ENCODE data around the gene GTPBP6. TPM values are rescaled to one million over a fixed set of nuclear protein-coding genes. Genes with fewer than 3 reads are reported as not detected.
"Not testable (repeated sequence)": the region's sequence is repeated elsewhere in the genome, so short reads cannot be mapped to it uniquely, and the experiment has no call there.

The GTPBP6 gene
- total RNA-seq, 1 donor from 2014 or later = 51.4 TPM

DNA sequence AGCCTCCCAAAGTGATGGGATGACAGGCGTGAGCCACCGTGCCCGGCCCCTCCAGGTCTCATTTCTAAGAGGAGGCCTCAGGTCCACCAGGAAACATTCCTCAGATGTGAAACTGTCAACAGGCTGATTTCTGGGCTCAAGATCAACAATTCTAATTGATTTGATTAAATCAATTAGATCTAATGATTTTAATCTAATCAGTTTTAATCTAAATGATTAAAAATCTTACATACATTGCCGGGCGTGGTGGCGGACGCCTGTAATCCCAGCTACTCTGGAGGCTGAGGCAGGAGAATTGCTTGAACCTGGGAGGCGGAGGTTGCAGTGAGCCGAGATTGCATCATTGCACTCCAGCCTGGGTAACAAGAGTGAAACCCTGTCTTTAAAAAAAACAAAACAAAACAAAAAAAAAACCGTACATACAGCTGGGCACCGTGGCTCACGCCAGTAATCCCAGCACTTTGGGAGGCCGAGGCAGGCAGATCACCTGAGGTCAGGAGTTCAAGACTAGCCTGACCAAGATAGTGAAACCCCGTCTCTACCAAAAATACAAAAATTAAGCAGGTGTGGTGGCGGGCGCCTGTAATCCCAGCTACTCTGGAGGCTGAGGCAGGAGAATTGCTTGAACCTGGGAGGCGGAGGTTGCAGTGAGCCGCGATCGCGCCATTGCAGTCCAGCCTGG lies 36.5 kb downstream of the GTPBP6 start:
- ATAC-seq; DNase-seq (ENCODE audit: missing footprints); intact Hi-C loops (cut with DNase I): not testable (repeated sequence)

DNA sequence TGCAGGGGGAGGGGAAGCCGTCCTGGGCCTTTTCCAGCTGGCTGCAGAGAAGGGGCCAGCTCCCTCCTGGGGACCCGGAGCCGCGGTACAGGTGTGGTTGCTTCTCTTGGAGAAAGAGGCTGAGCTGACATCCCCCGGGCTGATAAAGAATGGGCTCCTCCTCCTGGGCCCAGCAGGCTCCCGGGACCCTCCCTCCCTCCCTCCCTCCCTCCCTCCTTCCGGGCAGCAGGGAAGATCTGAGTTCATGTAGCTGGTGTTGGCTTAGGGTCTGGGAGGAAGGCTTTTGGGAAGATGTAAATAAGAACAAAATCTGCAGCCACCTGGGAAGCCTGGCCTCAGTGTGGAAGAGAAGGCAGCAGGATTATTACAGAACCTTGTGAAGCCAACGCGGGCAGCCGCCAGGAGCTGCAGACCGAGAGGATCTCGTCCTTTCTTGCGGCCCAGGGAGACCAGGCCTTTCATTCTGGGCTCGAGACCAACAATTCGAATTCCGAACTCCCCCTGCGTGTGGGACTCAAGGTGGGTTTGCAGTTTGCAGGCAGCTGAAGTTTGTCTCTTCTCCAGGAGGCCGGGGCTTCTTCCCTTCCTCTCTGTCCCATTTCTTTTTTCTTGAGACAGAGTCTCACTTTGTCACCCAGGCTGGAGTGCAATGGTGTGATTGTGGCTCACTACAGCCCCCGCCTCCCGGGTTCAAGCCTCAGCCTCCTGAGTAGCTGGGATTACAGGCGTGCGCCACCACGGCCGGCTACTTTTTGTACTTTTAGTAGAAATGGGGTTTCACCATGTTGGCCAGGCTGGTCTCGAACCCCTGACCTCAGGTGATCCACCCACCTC lies 37.2 kb downstream of the GTPBP6 start, which contains the start of gene PLCXD1:
PLCXD1 (plus strand) TSS at position 216 of the 834 bp plus-strand sequence. CDS start 2,807 bp downstream, outside the sequence.
- intact Hi-C loops (cut with DNase I) = no loop called here
- ATAC-seq = no peak
- DNase-seq (ENCODE audit: missing footprints) = no peak

DNA sequence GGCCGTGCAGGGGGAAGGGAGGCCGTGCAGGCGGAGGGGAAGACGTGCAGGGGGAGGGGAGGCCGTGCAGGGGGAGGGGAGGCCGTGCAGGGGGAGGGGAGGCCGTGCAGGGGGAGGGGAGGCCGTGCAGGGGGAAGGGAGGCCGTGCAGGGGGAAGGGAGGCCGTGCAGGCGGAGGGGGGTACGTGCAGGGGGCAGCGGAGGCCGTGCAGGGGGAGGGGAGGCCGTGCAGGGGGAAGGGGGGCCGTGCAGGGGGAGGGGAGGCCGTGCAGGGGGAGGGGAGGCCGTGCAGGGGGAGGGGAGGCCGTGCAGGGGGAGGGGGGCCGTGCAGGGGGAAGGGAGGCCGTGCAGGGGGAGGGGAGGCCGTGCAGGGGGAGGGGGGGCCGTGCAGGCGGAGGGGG lies 37.9 kb downstream of the GTPBP6 start:
- DNase-seq (ENCODE audit: missing footprints); intact Hi-C loops (cut with DNase I); ATAC-seq: not testable (repeated sequence)

DNA sequence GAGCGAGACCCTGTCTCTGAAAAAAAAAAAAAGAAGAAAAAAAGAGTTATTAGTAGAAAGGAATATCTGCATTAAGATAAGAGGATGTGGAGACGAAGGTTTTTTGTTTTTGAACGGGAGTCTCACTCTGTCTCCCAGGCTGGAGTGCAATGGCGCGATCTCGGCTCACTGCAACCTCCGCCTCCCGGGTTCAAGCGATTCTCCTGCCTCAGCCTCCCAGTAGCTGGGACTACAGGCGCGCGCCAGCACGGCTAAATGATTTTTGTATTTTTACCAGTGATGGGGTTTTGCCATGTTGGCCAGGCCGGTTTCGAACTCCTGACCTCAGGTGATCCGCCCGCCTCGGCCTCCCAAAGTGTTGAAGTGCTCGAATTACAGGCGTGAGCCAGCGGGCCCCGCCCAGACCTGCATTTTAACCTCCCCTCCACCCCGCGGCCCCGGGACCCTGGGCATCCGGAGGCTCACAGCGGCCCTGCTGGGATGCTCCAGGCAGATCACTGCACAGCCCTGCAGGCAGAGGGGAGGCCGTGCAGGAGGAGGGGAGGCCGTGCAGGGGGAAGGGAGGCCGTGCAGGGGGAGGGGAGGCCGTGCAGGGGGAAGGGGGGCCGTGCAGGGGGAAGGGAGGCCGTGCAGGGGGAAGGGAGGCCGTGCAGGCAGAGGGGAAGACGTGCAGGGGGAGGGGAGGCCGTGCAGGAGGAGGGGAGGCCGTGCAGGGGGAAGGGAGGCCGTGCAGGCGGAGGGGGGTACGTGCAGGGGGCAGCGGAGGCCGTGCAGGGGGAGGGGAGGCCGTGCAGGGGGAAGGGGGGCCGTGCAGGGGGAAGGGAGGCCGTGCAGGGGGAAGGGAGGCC lies 38.6 kb downstream of the GTPBP6 start:
- intact Hi-C loops (cut with DNase I); ATAC-seq: not testable (repeated sequence)

DNA sequence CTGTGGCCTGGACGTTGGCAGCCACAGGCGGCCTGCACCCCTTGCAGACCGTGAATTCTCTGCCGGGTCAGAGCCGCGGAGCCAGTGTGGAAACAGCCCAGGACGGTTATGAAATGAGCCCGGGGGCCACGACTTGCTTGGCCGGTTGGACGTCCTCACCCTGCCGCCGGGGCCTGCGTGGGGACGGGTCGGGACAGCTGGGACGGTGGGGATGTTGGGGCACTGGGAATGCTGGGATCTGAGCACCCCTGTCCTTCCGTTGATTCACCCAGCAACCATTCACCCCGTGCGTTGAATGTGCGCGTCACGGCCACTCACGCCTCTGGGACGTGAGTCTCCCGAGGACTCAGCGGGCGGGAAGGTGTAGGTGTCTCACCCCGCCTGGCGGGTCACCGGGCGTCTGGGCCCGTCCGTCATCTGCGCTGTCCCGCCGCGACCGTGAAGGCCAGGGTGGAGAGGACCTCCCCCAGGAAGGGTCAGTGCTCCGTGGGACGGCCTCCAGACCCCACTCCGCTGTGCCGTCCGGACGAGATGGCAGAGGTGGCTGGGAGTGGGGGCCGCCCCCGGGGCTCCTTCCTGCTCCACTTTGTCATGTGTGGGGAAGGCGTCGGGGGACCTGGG lies 41.9 kb downstream of the GTPBP6 start:
- DNase-seq (ENCODE audit: missing footprints) (no peak), ATAC-seq (peak; percentile 52)
- intact Hi-C loops (cut with DNase I) = no loop called here

More for the DNA sequence above, 38.6 kb downstream of the GTPBP6 start:
- DNase-seq (ENCODE audit: missing footprints) = not testable (repeated sequence)

DNA sequence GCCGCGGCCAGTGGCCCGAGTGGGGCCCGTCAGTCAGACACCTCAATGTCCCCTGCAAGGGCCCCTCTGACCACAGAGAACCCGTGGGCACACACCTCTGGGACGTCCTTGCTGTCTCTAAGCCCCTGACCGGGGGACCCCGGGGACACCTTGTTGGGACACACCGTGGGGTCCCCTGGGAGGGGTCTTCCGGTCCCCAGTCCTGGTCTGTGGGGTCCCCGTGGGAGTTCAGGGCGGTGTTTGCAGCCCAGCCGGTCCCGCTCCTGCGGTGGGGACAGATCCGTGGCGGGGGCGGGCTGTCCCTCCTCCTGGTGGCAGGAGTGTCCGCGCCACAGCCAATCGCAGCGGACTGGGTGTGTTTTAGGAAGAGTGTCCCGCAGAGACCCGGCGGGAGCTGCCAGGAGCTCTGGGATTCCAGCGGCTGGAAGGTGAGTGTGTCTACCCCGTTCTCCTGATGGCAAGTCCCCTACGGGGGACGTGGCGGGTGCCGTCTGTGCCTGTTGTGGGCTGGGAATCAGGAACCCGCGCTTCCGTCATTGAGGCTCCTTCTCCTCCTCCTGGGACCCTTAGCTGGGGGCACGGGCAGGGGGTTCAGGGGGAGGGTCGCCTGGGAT lies 42.5 kb downstream of the GTPBP6 start:
- ATAC-seq (peak; percentile 98), DNase-seq (ENCODE audit: missing footprints) (peak; percentile 92)
- intact Hi-C loops (cut with DNase I) = no loop called here

DNA sequence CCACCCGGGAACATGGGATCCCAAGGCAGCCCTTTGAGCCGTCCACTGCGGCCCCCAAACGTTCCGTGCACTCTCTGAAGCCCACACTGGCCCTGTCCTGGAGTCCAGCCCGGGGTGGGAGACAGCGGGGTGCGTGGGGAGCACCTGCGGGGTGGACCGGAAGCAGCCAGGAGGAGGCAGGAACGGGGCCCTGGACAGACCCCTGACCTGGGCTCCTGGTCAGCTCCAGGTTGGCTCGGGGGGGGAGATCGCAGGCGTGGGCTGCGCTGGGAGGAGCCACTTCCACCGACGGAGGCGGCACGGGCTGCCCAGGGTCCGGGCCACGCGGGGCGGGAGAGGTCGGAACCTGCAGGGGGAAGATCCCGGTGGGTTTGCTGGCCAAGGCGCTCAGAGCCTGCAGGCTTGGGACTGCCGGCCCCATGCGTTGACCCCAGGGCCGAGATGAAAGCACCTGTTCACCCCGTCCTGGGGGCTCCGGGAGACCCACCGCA lies 43.1 kb downstream of the GTPBP6 start:
- DNase-seq (ENCODE audit: missing footprints) (no peak), ATAC-seq (peak; percentile 11)
- intact Hi-C loops (cut with DNase I) = no loop called here

DNA sequence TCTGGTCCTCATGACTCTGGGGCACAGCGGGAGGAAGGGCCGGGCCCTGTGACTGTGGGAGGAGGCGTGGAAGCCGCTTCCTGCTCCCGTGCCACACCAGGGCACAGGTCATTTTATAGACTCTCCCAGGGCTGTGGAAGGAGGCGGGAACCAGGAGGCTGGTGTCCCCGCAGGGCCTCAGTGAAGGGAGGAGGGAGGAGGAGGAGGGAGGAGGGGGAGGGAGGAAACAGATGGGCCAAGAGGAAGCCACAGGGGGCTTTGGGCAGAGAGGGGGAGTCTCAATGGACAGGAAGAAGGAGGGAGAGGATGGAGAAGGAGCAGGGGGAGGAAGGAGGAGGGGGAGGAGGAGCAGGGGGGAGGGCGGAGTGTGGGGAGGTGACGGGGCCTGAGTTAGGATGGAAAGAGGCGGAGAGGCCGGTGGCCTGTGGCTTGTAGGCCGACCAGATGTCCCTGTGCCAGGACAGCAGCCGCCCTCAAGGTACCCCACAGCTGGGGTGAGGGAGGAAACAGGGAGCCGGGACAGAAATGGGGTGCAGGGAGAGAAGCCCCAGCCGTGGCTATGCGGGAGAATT lies 43.6 kb downstream of the GTPBP6 start:
- no peak for DNase-seq (ENCODE audit: missing footprints)
- intact Hi-C loops (cut with DNase I) = no loop called here
- peak; percentile 29 for ATAC-seq

DNA sequence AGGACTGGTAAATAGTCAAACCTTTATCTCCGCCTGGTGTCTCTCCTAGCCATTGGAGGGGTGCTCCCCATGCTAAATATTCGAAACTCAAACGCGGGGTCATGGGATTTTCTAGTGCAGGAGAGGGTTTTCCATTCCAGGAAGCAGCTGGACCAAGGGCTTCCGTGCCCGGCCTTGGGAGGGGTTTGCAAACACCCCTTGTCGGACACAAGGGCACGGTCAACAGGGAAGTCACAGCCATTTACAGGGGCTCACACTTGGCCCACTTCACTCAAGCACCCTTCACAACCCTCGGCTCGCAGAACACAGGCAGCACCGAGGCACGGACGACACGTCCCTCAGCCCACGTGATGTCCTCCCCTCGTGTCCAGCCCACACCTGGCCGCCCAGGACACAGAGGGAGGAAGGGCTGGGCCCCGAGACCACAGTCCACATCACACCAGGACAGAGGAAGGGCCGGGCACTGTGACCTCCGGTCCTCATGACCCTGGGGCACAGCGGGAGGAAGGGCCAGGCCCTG lies 47.7 kb downstream of the GTPBP6 start:
- no peak for DNase-seq (ENCODE audit: missing footprints)
- intact Hi-C loops (cut with DNase I) = no loop called here
- no peak for ATAC-seq

DNA sequence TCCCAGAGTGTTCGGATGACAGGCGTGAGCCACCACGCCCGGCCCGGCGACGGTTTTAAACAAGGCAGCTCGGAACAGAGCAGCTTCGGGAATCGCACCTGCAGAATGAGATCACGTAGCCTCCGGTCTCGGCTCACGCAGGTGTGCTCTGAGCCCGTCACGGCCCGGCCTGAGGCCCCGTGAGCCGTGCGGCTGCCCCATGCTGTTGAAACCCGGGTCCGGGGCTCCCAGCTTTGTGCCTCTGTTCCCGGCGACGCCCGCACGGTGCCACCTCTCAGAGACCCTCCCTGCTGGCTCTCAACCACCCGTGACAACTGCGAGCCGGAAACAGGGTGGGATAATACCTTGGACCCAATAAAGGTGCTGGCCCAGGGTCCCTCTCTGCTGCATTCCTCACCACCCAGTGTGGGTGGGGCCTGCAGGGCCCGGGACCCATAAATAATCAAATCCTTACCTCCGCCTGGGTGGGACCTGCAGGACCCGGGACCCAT lies 50.8 kb downstream of the GTPBP6 start:
- ATAC-seq = no peak
- intact Hi-C loops (cut with DNase I) = no loop called here
- no peak for DNase-seq (ENCODE audit: missing footprints)

DNA sequence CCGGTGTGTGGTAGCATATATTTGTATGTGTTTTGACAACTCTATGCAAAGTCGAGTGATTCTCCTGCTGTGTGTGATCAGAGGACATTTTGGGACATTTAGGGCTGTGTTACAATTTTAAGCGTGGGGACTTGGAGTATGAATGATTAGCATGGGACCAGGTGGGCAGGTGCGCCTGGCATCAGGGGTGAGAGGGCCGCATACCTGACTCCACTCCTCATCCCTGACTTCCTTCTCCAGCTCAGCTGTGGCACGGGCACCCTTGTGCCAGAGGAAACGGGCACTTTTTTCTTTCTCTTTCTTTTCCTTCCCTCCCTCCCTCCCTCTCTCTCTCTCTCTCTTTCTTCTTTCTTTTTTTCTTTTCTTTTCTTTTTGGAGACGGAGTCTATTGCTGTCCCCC lies 53.1 kb downstream of the GTPBP6 start:
- intact Hi-C loops (cut with DNase I) = no loop called here
- ATAC-seq (no peak), DNase-seq (ENCODE audit: missing footprints) (no peak)

DNA sequence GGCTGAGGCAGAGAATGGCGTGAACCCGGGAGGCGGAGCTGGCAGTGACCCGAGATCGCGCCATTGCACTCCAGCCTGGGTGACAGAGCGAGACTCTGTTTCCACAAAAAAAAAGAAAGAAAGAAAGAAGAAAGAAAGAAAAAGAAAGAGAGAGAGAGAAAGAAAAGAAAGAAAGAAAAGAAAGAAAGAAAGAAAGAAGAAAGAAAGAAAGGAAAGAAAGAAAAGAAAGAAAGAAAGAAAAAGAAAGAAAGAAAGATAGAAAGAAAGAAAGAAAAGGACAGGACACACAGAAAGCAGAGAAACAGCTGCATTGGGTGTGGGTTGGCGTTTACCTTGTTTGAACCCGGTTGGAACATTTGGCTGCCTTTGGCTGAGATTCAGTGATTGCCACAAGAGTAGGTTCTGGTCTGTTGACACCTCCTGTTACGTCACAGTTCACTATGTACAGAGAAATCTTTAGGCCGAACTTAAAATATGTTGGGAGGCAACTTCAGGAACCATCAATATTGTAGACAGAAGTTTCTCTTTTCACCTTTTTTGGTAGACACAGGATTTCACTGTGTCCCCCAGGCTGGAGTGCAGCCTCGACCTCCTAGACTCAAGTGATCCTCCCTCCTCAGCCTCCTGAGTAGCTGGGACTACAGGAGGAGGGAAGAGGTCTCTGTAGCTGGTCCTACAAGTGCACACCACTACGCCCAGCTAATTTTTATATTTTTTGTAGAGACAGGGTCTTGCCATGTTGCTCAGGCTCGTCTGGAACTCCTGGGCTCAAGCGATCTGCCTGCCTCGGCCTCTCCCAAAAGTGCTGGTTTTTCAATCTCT lies 53.8 kb downstream of the GTPBP6 start:
- no peak for ATAC-seq
- DNase-seq (ENCODE audit: missing footprints) = no peak
- intact Hi-C loops (cut with DNase I) = no loop called here

DNA sequence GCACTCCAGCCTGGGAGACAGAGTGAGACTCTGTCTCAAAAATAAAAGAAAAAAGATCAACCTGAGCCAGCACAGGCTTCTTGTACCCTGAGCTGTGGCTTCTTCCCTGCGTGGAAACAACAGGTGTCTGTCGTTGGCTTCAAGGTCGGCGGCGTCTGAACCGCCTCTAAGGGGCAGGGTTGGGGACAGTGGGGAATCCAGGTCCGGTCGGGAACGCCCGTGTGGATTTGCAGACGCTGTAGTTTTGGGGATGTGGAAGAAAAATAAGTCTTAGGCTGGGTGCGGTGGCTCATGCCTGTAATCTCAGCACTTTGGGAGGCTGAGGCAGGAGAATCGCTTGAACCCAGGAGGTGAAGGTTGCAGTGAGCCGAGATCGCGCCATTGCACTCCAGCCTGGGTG lies 54.6 kb downstream of the GTPBP6 start:
- ATAC-seq; DNase-seq (ENCODE audit: missing footprints); intact Hi-C loops (cut with DNase I): not testable (repeated sequence)

DNA sequence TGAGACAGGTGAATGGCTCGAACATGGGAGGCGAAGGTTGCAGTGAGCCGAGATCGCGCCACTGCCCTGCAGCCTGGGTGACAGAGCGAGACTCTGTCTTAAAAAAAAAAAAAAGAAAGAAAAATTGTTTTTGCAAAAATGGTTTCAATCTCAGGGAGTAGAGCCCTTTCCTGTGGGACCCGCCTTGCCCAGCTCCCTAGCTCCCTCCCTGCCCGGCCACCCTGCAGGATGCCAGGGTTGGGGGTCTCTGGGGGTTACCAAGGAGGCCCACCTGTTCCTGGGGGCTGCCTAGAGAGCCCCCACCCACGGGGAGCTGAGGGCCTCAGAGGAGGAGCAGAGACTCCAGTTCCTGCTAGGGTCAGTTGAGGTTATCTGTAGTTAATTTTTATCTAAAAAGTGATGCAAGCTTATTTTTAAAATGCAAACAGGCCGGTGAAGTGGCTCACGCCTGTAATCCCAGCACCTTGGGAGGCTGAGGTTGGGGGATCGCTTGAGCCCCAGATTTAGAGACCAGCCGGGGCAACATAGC lies 56.2 kb downstream of the GTPBP6 start:
- ATAC-seq (no peak), DNase-seq (ENCODE audit: missing footprints) (no peak)
- intact Hi-C loops (cut with DNase I) = no loop called here

DNA sequence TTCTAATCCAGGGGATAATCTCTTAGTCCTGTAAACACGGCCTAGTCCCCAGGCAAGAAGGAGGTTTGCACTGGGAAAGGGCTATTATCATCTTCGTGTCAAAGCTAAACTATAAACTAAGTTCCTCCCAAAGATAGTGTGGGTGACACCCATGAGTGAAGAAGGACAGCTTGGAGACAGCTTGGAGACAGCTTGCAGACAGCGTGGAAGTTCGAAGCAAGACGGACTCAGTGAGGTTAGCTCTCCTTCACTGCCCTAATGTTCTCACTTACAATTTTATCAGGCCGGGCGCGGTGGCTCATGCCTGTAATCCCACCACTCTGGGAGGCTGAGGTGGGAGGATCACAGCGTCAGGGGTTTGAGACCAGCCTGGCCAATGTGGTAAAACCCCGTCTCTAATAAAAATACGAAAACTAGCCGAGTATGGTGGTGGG lies 56.7 kb downstream of the GTPBP6 start:
- ATAC-seq = peak; percentile 37
- intact Hi-C loops (cut with DNase I) = no loop called here
- DNase-seq (ENCODE audit: missing footprints) = no peak

DNA sequence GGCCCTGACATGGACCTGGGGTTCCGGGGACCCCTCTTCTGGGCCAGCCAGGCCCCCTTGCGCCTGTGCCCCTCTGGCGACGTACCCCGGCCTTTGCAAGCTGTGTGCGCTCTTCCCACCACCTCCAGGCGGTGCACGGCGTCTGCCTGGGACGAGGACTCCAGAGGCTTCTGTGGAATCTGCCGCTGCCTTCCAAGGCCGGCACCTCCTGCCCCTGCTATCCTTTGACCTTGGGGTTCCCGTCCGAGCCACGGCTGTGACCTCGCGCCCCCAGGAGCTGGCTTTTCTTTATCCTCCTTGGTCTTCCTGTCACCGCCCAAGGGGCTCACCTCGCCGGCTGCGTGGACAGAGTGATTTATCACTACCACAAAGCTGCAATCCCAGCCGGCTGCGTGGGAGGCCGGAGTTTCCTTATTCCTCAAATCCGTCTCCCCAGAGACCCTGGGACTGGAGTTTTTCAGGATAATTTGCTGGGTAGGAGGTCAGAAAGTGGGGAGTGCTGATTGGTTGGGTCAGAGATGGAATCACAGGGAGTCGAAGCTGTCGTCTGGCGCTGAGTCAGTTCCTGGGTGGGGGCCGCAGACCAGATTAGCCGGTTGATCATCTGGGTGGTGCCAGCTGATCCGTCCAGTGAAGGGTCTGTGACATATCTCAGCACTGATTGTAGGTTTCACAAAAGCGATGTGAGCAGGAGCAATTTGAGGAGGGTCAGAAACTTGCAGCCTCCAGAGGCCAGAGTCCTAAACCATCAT lies 57.3 kb downstream of the GTPBP6 start:
- ATAC-seq (peak; percentile 20), DNase-seq (ENCODE audit: missing footprints) (no peak)
- intact Hi-C loops (cut with DNase I) = no loop called here
